ENCODE measurements around the gene WBP1L. TPM values are rescaled to one million over a fixed set of nuclear protein-coding genes. Genes with fewer than 3 reads are reported as not detected.
"Not testable (repeated sequence)": the region's sequence is repeated elsewhere in the genome, so short reads cannot be mapped to it uniquely, and the experiment has no call there.

The WBP1L gene
- total RNA-seq, 2 experiments from 2014 or later: 23.9 to 24.6 TPM

DNA sequence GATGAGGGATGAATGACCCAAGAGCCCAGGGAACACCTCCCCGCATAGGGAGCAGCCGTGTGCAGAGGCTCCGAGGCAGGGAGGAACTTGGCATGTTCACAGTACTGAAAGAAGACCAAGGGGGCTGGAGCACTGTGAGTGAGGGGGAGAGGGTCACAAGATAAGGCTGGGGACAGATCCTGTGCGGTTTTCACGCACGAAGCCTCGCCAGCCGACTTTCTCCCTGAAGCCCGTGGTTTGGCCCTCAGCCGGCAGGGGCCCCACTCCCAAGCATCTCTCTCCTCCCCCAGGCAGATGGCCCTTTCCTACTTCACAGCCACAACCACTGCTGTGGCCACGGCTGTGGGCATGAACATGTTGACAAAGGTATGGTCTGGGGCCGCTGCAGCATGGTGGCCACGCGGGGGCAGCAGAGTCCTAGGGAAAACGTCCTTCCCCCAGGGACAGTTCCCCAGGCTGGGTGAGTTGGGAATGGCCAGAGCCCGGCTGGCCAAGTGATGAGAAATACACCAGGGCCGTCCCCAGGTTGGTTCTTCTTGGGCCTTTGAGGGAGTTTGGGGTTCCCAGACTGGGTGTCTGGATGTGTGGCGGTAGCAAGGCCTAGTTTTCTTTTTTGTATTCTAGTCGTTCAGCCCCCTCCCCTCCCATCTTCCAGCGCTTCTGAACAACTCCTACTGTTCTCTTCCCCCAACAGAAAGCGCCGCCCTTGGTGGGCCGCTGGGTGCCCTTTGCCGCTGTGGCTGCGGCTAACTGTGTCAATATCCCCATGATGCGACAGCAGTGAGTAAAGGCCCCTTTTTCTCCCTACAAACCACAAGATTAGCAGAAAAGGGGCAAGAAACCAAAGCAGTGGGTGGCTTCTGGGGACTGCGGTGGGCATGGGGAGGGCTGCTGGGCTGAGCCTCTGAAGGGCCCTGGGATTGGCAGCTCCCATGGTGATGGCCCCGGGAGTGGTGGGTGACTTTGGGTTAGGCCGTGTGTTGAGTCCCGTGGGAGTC, 14.4 kb upstream of the WBP1L start:
- ATAC-seq (peak; percentile 87), DNase-seq (peak; percentile 82)
- peaks cover 16% of the 10 kb centered on the region for H3K4me1 Mint-ChIP-seq
- H3K36me3 Mint-ChIP-seq: peaks cover 20% of the 10 kb centered on the region
- H3K9me3 Mint-ChIP-seq (ENCODE audit: low read depth): no peaks in the 10 kb centered on the region
- no peaks in the 10 kb centered on the region for H3K27me3 Mint-ChIP-seq
- no peak overlapping the region for H3K4me3 Mint-ChIP-seq
- CTCF ChIA-PET: interaction anchor here (1.0 to 1.8 kb wide), 3 partner anchors 11 to 172 kb away, joined by 3 to 4 read pairs (median 4); no protein-coding TSS in a partner anchor
- peak overlapping the region; percentile 59 for H3K27ac Mint-ChIP-seq

DNA sequence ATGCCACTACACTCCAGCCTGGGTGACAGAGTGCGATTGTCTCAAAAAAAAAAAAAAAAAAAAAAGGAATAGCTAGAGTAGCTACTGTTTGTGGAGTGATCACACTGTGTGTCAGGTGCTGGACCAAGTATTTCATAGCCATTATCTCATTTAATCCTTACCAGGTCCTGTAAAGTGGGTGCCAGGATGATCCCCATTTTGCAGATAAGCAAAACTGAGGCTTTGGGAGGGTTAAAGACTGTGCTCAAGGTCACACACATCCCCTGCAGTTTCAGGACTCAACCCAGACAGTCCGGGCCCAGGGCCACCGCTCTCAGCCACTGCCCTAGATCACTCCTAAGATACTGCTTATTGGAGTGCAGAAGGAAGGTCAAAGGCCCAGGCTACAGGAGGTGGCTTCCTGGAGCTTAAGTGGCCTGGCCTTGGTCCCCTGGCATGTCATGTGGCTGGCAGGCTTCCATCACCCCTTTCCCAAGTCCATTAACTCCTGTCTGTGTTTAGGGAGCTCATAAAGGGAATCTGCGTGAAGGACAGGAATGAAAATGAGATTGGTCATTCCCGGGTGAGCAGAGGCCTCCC, 12.4 kb upstream of the WBP1L start:
- Mint-ChIP-seq H3K36me3 (peaks cover 17% of the 10 kb centered on the region), H3K4me1 (peaks cover 16% of the 10 kb centered on the region), H3K27ac (no peak overlapping the region), H3K9me3 (ENCODE audit: low read depth) (no peaks in the 10 kb centered on the region), H3K4me3 (no peak overlapping the region), H3K27me3 (no peaks in the 10 kb centered on the region)
- CTCF ChIA-PET: interaction anchor here (0.7 to 2.5 kb wide), 4 partner anchors 13 to 244 kb away, joined by 3 to 14 read pairs (median 4); partner anchors contain the start of genes CNNM2 and WBP1L
- DNase-seq (no peak), ATAC-seq (no peak)

DNA sequence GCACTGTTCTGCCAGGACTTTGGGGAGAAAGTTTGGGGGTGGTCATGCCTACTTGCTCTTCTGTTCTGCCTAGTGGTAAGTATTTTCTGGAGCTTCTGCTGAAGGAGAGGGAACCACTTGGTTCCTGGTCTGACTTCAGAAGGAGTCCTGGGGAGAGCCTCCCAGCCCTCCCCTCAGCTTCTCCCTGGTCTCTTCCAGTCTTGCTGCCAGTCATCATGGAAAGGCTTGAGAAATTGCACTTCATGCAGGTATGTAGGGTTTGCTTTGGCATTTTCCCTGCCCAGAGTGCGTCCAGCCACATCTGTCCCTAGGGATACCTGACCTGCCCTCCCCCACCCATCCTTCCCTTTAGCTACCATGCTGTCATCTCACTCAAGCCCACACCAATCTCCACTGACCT, 11.1 kb upstream of the WBP1L start:
- no peak for ATAC-seq
- H3K4me3 Mint-ChIP-seq: no peak overlapping the region
- no peak for DNase-seq
- CTCF ChIA-PET: interaction anchor here (0.8 to 2.5 kb wide), 3 partner anchors 11 to 18 kb away, joined by 3 to 14 read pairs (median 4); partner anchors contain the start of genes ARL3, SFXN2 and WBP1L
- H3K9me3 Mint-ChIP-seq (ENCODE audit: low read depth): no peaks in the 10 kb centered on the region
- H3K4me1 Mint-ChIP-seq: peaks cover 15% of the 10 kb centered on the region
- no peaks in the 10 kb centered on the region for H3K27me3 Mint-ChIP-seq
- no peak overlapping the region for H3K27ac Mint-ChIP-seq
- peaks cover 16% of the 10 kb centered on the region for H3K36me3 Mint-ChIP-seq

- Mint-ChIP-seq H3K4me1 (no peaks in the 10 kb centered on the region), H3K9me3 (ENCODE audit: low read depth) (no peaks in the 10 kb centered on the region), H3K27me3 (no peaks in the 10 kb centered on the region), H3K27ac (no peak overlapping the region), H3K4me3 (no peak overlapping the region), H3K36me3 (peaks cover 13% of the 10 kb centered on the region)
- CTCF ChIA-PET: interaction anchor here (1.2 to 1.9 kb wide), 3 partner anchors 9 to 21 kb away, joined by 3 to 6 read pairs (median 4); partner anchors contain the start of genes ARL3, SFXN2 and WBP1L
- DNase-seq (no peak), ATAC-seq (no peak)
Observed at GRCh38 chr10:102735065-102735562, 8.6 kb upstream of the WBP1L start.

DNA sequence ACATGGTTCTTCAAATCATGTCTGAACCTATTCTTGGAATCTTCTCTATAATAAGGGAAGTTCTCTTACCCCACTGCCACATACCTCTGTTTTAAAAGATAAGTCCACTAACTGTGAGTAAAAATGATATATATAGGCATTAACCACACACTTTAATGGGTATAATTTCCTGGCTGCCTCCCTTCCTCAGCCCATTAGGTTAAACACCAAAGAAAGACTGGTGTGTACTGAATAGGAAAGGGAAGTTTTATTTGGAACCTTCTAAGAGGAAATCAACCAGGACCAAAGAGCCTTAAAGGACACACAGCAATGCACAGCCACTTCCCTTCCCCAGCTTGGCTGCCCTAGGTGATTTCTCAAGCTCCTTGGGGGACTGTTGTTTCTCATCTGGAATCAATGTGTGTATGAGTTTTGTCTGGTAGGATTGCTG, 5.0 kb upstream of the WBP1L start:
- CTCF ChIA-PET: interaction anchor here (1.0 to 1.3 kb wide), 2 partner anchors 12 to 174 kb away, joined by 3 to 4 read pairs; no protein-coding TSS in a partner anchor
- peaks cover 10% of the 10 kb centered on the region for H3K36me3 Mint-ChIP-seq
- peaks cover 12% of the 10 kb centered on the region for H3K4me1 Mint-ChIP-seq
- no peak overlapping the region for H3K4me3 Mint-ChIP-seq
- H3K27me3 Mint-ChIP-seq: no peaks in the 10 kb centered on the region
- DNase-seq: no peak
- no peak for ATAC-seq
- H3K9me3 Mint-ChIP-seq (ENCODE audit: low read depth): no peaks in the 10 kb centered on the region
- H3K27ac Mint-ChIP-seq: no peak overlapping the region

DNA sequence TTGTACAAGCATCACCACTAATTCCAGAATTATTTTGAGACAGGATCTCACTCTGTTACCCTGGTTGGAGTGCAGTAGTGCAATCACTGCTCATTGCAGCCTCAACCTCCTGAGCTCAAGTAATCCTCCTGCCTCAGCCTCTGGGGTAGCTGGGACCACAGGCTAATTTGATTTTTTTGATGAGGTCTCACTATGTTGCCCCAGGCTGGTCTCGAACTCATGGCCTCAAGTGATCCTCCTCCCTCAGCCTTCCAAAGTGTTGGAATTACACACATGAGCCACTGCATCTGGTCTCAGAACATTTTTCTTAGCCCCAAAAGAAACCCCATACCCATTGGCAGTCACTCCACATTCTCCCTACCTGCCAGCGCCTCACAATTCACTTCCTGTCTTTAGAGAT, 3.5 kb upstream of the WBP1L start:
- Mint-ChIP-seq H3K4me1 (peaks cover 24% of the 10 kb centered on the region), H3K36me3 (peaks cover 8% of the 10 kb centered on the region), H3K4me3 (no peak overlapping the region), H3K27ac (no peak overlapping the region), H3K27me3 (no peaks in the 10 kb centered on the region), H3K9me3 (ENCODE audit: low read depth) (no peaks in the 10 kb centered on the region)
- DNase-seq (no peak), ATAC-seq (no peak)
- CTCF ChIA-PET: interaction anchor here (0.8 kb wide), 1 partner anchor 10 kb away, joined by 3 read pairs; no protein-coding TSS in a partner anchor

- Mint-ChIP-seq H3K4me3 (no peak overlapping the region), H3K4me1 (peaks cover 36% of the 10 kb centered on the region), H3K27ac (no peak overlapping the region), H3K9me3 (ENCODE audit: low read depth) (no peaks in the 10 kb centered on the region), H3K36me3 (peaks cover 6% of the 10 kb centered on the region), H3K27me3 (no peaks in the 10 kb centered on the region)
- ATAC-seq (no peak), DNase-seq (no peak)
- CTCF ChIA-PET: interaction anchor here (2.0 kb wide), 1 partner anchor 176 kb away, joined by 4 read pairs; the partner anchor contains the start of gene CNNM2
Observed at GRCh38 chr10:102741726-102742237, 2.0 kb upstream of the WBP1L start.

DNA sequence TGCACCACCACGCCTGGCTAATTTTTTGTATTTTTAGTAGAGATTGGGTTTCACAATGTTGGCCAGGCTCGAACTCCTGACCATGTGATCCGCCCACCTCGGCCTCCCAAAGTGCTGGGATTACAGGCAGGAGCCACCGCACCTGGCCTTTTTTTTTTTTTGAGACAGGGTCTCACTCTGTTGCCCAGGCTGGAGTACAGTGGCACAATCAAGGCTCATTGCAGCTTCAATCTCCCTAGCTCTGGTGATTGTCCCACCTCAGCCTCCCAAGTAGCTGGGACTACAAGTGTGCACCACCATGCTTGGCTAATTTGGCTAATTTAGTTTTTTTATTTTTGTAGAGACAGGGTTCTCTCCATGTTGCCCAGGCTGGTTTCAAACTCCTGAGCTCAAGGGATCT, 1.4 kb upstream of the WBP1L start:
- H3K27ac Mint-ChIP-seq, ATAC-seq: not testable (repeated sequence)

GRCh38 chr10:102743078-102743587, 615 bp upstream of the WBP1L start:
- Mint-ChIP-seq H3K27ac (peak overlapping the region; percentile 90), H3K27me3 (no peaks in the 10 kb centered on the region), H3K36me3 (peaks cover 2% of the 10 kb centered on the region), H3K4me3 (peak overlapping the region; percentile 96), H3K4me1 (peaks cover 38% of the 10 kb centered on the region), H3K9me3 (ENCODE audit: low read depth) (no peaks in the 10 kb centered on the region)
- peak; percentile 2 for ATAC-seq
- CTCF ChIA-PET: interaction anchor here (0.9 to 3.2 kb wide), 8 partner anchors 9 to 79 kb away, joined by 3 to 17 read pairs (median 5); partner anchors contain the start of genes ARL3 and SFXN2
- no peak for DNase-seq

More for the DNA sequence above, 1.4 kb upstream of the WBP1L start:
- H3K36me3 Mint-ChIP-seq; H3K27me3 Mint-ChIP-seq; H3K4me3 Mint-ChIP-seq; H3K9me3 Mint-ChIP-seq (ENCODE audit: low read depth); DNase-seq: not testable (repeated sequence)
- peaks cover 38% of the 10 kb centered on the region for H3K4me1 Mint-ChIP-seq
- CTCF ChIA-PET: interaction anchor here (0.5 to 2.5 kb wide), 3 partner anchors 25 to 175 kb away, joined by 3 to 17 read pairs (median 4); partner anchors contain the start of genes ARL3, CNNM2 and SFXN2

- peak overlapping the region; percentile 96 for H3K4me3 Mint-ChIP-seq
- peaks cover 45% of the 10 kb centered on the region for H3K4me1 Mint-ChIP-seq
- CTCF ChIA-PET: interaction anchor here (1.0 to 3.2 kb wide), 9 partner anchors 8 to 590 kb away, joined by 3 to 17 read pairs (median 4); partner anchors contain the start of genes ARL3, SFXN2 and SUFU
- peak overlapping the region; percentile 90 for H3K27ac Mint-ChIP-seq
- DNase-seq (peak; percentile 45), ATAC-seq (peak; percentile 21)
- no peaks in the 10 kb centered on the region for H3K9me3 Mint-ChIP-seq (ENCODE audit: low read depth)
- no peaks in the 10 kb centered on the region for H3K27me3 Mint-ChIP-seq
- H3K36me3 Mint-ChIP-seq: peaks cover 9% of the 10 kb centered on the region
Observed at GRCh38 chr10:102744374-102745051, 765 bp downstream of the WBP1L start.

GRCh38 chr10:102745157-102745556, 1.4 kb downstream of the WBP1L start:
- Mint-ChIP-seq H3K27ac (no peak overlapping the region), H3K27me3 (no peaks in the 10 kb centered on the region), H3K4me3 (peak overlapping the region; percentile 96), H3K9me3 (ENCODE audit: low read depth) (no peaks in the 10 kb centered on the region), H3K36me3 (peaks cover 9% of the 10 kb centered on the region), H3K4me1 (peaks cover 45% of the 10 kb centered on the region)
- CTCF ChIA-PET: interaction anchor here (1.8 to 3.2 kb wide), 3 partner anchors 8 to 35 kb away, joined by 4 to 14 read pairs (median 13); no protein-coding TSS in a partner anchor
- DNase-seq (no peak), ATAC-seq (no peak)

Data from activated CD8-positive, alpha-beta memory T cell treated with anti-CD3 and anti-CD28 coated beads, Interleukin-2, amount 10 ng/mL, durations not matched to agents 7 days and 5 days (primary cell).